Liver (tissue), 9 donors: ENCODE results near the gene PLOD3. TPM values are rescaled to one million over a fixed set of nuclear protein-coding genes. Genes with fewer than 3 reads are reported as not detected.

Source experiments
- DNase-seq: peaks from one replicate; pipeline ENCODE4 v3.0.0-alpha.2; 2017; ENCODE audit warnings: low spot score
- H3K27ac ChIP-seq, 2 donors: one replicate each; pipeline ENCODE4 v1.7.0; 2013; ENCODE audit warnings: inconsistent platforms in 2 of 2, low read length in 2 of 2, control low read depth in 1 of 2, low read depth in 1 of 2, mild to moderate bottlenecking in 1 of 2
- H3K27me3 ChIP-seq, 4 donors: one replicate each; pipeline versions ENCODE4 v1.6.1 to v1.7.0; 2013; ENCODE audit warnings: low read length in 3 of 4, inconsistent platforms in 1 of 4, mild to moderate bottlenecking in 1 of 4, moderate library complexity in 1 of 4; ENCODE audit not compliant: control insufficient read depth in 4 of 4, insufficient read depth in 4 of 4
- H3K36me3 ChIP-seq, 4 donors: one replicate each; pipeline versions ENCODE4 v1.6.1 to v1.7.0; 2013; ENCODE audit warnings: low read length in 3 of 4, mild to moderate bottlenecking in 3 of 4, low read depth in 1 of 4, moderate library complexity in 1 of 4; ENCODE audit not compliant: control insufficient read depth in 4 of 4, insufficient read depth in 3 of 4
- H3K4me1 ChIP-seq, 4 donors: one replicate each; pipeline versions ENCODE4 v1.6.1 to v1.7.0; 2013; ENCODE audit warnings: low read length in 3 of 4, mild to moderate bottlenecking in 3 of 4, moderate library complexity in 1 of 4; ENCODE audit not compliant: control insufficient read depth in 4 of 4, insufficient read depth in 4 of 4
- H3K4me3 ChIP-seq, 3 donors: one replicate each; pipeline versions ENCODE4 v1.6.1 to v1.7.0; 2013; ENCODE audit warnings: low read length in 3 of 3, control low read depth in 1 of 3, low read depth in 1 of 3, mild to moderate bottlenecking in 1 of 3
- H3K9ac ChIP-seq, 2 donors: one replicate each; pipeline ENCODE4 v1.7.0; 2013; ENCODE audit warnings: low read length in 2 of 2, mild to moderate bottlenecking in 2 of 2, moderate library complexity in 2 of 2, control low read depth in 1 of 2, low read depth in 1 of 2
- H3K9me3 ChIP-seq, 4 donors: one replicate each; pipeline versions ENCODE4 v1.6.1 to v1.7.0; 2013; ENCODE audit warnings: low read length in 3 of 4; ENCODE audit not compliant: control insufficient read depth in 4 of 4
- EGR1 ChIP-seq, 2 donors: IDR thresholded peaks; 2 replicates each; pipeline ENCODE4 v1.6.1; 2016 to 2018; ENCODE audit warnings: antibody characterized with exemption in 2 of 2, low read depth in 2 of 2
- FOXA1 ChIP-seq: IDR thresholded peaks from 2 replicates; pipeline ENCODE4 v1.6.1; 2016; ENCODE audit warnings: antibody characterized with exemption
- FOXA2 ChIP-seq: IDR thresholded peaks from 2 replicates; pipeline ENCODE4 v1.6.1; 2016; ENCODE audit warnings: antibody characterized with exemption
- GABPA ChIP-seq, 2 donors: IDR thresholded peaks in 1 of 2; conservative IDR thresholded peaks in 1 of 2; 2 replicates each; pipeline ENCODE4 v1.6.1; 2016; ENCODE audit warnings: antibody characterized with exemption in 2 of 2, mild to moderate bottlenecking in 1 of 2, moderate library complexity in 1 of 2
- HNF4G ChIP-seq: IDR thresholded peaks from 2 replicates; pipeline ENCODE4 v1.6.1; 2016; ENCODE audit warnings: antibody characterized with exemption
- JUND ChIP-seq, 2 donors: IDR thresholded peaks; 2 replicates each; pipeline ENCODE4 v1.6.1; 2016; ENCODE audit warnings: antibody characterized with exemption in 2 of 2
- NR2F2 ChIP-seq: IDR thresholded peaks from 2 replicates; pipeline ENCODE4 v1.6.1; 2016; ENCODE audit warnings: antibody characterized with exemption
- RAD21 ChIP-seq, 2 donors: IDR thresholded peaks; 2 replicates each; pipeline ENCODE4 v1.6.1; 2016; ENCODE audit warnings: antibody characterized with exemption in 2 of 2, mild to moderate bottlenecking in 2 of 2
- SP1 ChIP-seq: IDR thresholded peaks from 2 replicates; pipeline ENCODE4 v1.6.1; 2018; ENCODE audit warnings: antibody characterized with exemption, mild to moderate bottlenecking
- TAF1 ChIP-seq: conservative IDR thresholded peaks from 2 replicates; pipeline ENCODE4 v1.6.1; 2016; ENCODE audit warnings: antibody characterized with exemption, mild to moderate bottlenecking
- YY1 ChIP-seq: IDR thresholded peaks from 2 replicates; pipeline ENCODE4 v1.6.1; 2016; ENCODE audit warnings: antibody characterized with exemption, mild to moderate bottlenecking
- WGBS: extraction: QIAGEN DNeasy Blood & Tissue Kit; methylation state at CpG from one replicate; pipeline ENCODE4 v1.1.7; 2013; 5-methylcytosine and 5-hydroxymethylcytosine counted together
- polyA plus RNA-seq, 2 donors: library from polyadenylated mRNA; stranded (reverse) in 1 of 2; unstranded in 1 of 2; fragments of 200-250 nt in 1 of 2; fragments of >200 nt in 1 of 2; fragmentation: Nextera tagmentation in 1 of 2; extraction: Ambion mirVana in 1 of 2; gene quantifications; one replicate each; pipeline versions ENCODE4 v1.2.1 to v1.2.3, GENCODE V29; 2013 to 2015
- total RNA-seq, 2 donors: library from RNA; depleted of rRNA; stranded (reverse); fragments of >200 nt; gene quantifications; one replicate each; pipeline ENCODE4 v1.2.3, GENCODE V29; 2014
- TF ChIP-seq, protein P1 (sequence below): IDR thresholded peaks from 2 replicates; pipeline ENCODE4 v1.6.1; 2016; ENCODE audit warnings: antibody characterized with exemption
- TF ChIP-seq, protein P2 (sequence below): IDR thresholded peaks from 2 replicates; pipeline ENCODE4 v1.6.1; 2016; ENCODE audit warnings: antibody characterized with exemption
- TF ChIP-seq, protein P3 (sequence below): IDR thresholded peaks from 2 replicates; pipeline ENCODE4 v1.6.1; 2016; ENCODE audit warnings: antibody characterized with exemption
- TF ChIP-seq, protein P4 (sequence below): IDR thresholded peaks from 2 replicates; pipeline ENCODE4 v1.6.1; 2016; ENCODE audit warnings: antibody characterized with exemption, mild to moderate bottlenecking
- donor health status: healthy.
- donor health status: healthy.
- donor health status: healthy.
- donor health status: healthy.
- donor health status: healthy.

Gene PLOD3
- total and polyA plus RNA-seq, 4 donors, result 19.4 to 42.9 (median 27.7) TPM

- TF ChIP-seq, protein P1, sequence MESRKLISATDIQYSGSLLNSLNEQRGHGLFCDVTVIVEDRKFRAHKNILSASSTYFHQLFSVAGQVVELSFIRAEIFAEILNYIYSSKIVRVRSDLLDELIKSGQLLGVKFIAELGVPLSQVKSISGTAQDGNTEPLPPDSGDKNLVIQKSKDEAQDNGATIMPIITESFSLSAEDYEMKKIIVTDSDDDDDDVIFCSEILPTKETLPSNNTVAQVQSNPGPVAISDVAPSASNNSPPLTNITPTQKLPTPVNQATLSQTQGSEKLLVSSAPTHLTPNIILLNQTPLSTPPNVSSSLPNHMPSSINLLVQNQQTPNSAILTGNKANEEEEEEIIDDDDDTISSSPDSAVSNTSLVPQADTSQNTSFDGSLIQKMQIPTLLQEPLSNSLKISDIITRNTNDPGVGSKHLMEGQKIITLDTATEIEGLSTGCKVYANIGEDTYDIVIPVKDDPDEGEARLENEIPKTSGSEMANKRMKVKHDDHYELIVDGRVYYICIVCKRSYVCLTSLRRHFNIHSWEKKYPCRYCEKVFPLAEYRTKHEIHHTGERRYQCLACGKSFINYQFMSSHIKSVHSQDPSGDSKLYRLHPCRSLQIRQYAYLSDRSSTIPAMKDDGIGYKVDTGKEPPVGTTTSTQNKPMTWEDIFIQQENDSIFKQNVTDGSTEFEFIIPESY, result no peak
- TF ChIP-seq FOXA1, result no peak
- TF ChIP-seq, protein P2, sequence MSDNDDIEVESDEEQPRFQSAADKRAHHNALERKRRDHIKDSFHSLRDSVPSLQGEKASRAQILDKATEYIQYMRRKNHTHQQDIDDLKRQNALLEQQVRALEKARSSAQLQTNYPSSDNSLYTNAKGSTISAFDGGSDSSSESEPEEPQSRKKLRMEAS, result no peak
- TF ChIP-seq FOXA2, result no peak
- TF ChIP-seq NR2F2, result no peak
- no peak for TF ChIP-seq TAF1
- no peak for TF ChIP-seq YY1
- no peak for TF ChIP-seq GABPA (IDR thresholded peaks at IDR 0.05 in 1 of 2, conservative IDR thresholded peaks at IDR 0.05 in 1 of 2)
- no peak for TF ChIP-seq EGR1 (IDR thresholded peaks at IDR 0.05; ENCODE audit: low read depth in 2 of 2)
- no peak for TF ChIP-seq JUND (IDR thresholded peaks at IDR 0.05)
- TF ChIP-seq, protein P3, sequence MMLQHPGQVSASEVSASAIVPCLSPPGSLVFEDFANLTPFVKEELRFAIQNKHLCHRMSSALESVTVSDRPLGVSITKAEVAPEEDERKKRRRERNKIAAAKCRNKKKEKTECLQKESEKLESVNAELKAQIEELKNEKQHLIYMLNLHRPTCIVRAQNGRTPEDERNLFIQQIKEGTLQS, result no peak
- no peak for TF ChIP-seq HNF4G
These were observed 8.6 kb downstream of the PLOD3 start (continued) for GRCh38 chr7:101208794-101209193.

GRCh38 chr7:101207459-101207858 lies 9.9 kb downstream of the PLOD3 start:
- H3K9ac ChIP-seq, result no peak overlapping the region
- H3K9me3 ChIP-seq, result no peaks in the 10 kb centered on the region
- peaks cover 12 to 45% (median 23%) of the 10 kb centered on the region in 4 donors for H3K36me3 ChIP-seq
- H3K4me1 ChIP-seq, result peaks cover 0 to 2% (median 0%) of the 10 kb centered on the region in 4 donors
- 94% methylated on average over 17 of the region's 17 CpGs for WGBS
- no peak overlapping the region for H3K27ac ChIP-seq
- TF ChIP-seq SP1, result no peak
- no peak for TF ChIP-seq TAF1
- no peak for TF ChIP-seq EGR1 (IDR thresholded peaks at IDR 0.05; ENCODE audit: low read depth in 2 of 2)
- TF ChIP-seq HNF4G, result no peak
- TF ChIP-seq, protein P1, result no peak
- TF ChIP-seq, protein P4, sequence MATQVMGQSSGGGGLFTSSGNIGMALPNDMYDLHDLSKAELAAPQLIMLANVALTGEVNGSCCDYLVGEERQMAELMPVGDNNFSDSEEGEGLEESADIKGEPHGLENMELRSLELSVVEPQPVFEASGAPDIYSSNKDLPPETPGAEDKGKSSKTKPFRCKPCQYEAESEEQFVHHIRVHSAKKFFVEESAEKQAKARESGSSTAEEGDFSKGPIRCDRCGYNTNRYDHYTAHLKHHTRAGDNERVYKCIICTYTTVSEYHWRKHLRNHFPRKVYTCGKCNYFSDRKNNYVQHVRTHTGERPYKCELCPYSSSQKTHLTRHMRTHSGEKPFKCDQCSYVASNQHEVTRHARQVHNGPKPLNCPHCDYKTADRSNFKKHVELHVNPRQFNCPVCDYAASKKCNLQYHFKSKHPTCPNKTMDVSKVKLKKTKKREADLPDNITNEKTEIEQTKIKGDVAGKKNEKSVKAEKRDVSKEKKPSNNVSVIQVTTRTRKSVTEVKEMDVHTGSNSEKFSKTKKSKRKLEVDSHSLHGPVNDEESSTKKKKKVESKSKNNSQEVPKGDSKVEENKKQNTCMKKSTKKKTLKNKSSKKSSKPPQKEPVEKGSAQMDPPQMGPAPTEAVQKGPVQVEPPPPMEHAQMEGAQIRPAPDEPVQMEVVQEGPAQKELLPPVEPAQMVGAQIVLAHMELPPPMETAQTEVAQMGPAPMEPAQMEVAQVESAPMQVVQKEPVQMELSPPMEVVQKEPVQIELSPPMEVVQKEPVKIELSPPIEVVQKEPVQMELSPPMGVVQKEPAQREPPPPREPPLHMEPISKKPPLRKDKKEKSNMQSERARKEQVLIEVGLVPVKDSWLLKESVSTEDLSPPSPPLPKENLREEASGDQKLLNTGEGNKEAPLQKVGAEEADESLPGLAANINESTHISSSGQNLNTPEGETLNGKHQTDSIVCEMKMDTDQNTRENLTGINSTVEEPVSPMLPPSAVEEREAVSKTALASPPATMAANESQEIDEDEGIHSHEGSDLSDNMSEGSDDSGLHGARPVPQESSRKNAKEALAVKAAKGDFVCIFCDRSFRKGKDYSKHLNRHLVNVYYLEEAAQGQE, result no peak
- TF ChIP-seq GABPA (IDR thresholded peaks at IDR 0.05 in 1 of 2, conservative IDR thresholded peaks at IDR 0.05 in 1 of 2), result no peak
- no peak for TF ChIP-seq YY1
- TF ChIP-seq JUND (IDR thresholded peaks at IDR 0.05), result no peak
- TF ChIP-seq NR2F2, result no peak
- TF ChIP-seq, protein P2, result no peak
- TF ChIP-seq, protein P3, result no peak
- no peak for TF ChIP-seq RAD21 (IDR thresholded peaks at IDR 0.05)
- no peak overlapping the region for H3K4me3 ChIP-seq
- H3K27me3 ChIP-seq, result no peaks in the 10 kb centered on the region
- DNase-seq, result no peak
